Loucy (cell line): Measurements from ENCODE around the gene CAP2.
A peak's percentile ranks its signal among the peaks of the same experiment; 100 is the strongest.

Experiments used
- H2AFZ ChIP-seq: fragments of 200-600 bp; sonication (generic); 2 replicates; pipeline ENCODE4 v1.6.0; 2016; ENCODE audit warnings: antibody characterized with exemption, mild to moderate bottlenecking, low read length, moderate library complexity
- H3F3A ChIP-seq: fragments of 200-600 bp; 2 replicates; pipeline ENCODE4 v1.6.0; 2016; ENCODE audit warnings: antibody characterized with exemption, low read depth, mild to moderate bottlenecking
- H3K27me3 ChIP-seq: fragments of 200-600 bp; sonication (generic); 2 replicates; pipeline ENCODE4 v1.6.1; 2014; ENCODE audit warnings: low read length, mild to moderate bottlenecking; ENCODE audit not compliant: insufficient read depth, poor library complexity, severe bottlenecking
- H3K36me3 ChIP-seq: fragments of 200-600 bp; sonication (generic); 2 replicates; pipeline ENCODE4 v1.6.1; 2016; ENCODE audit warnings: low read length; ENCODE audit not compliant: insufficient read depth
- H3K4me1 ChIP-seq: fragments of 200-600 bp; sonication (generic); 2 replicates; pipeline ENCODE4 v1.5.1; 2014; ENCODE audit warnings: low read length, mild to moderate bottlenecking; ENCODE audit not compliant: insufficient read depth, poor library complexity, severe bottlenecking
- H3K4me2 ChIP-seq: fragments of 200-600 bp; sonication (generic); 2 replicates; pipeline ENCODE4 v1.6.0; 2014; ENCODE audit warnings: antibody characterized with exemption, low read length, low read depth, mild to moderate bottlenecking; ENCODE audit not compliant: poor library complexity, severe bottlenecking
- H3K4me3 ChIP-seq: fragments of 200-600 bp; sonication (generic); 2 replicates; pipeline ENCODE4 v1.5.1; 2014; ENCODE audit warnings: low read length, mild to moderate bottlenecking, mixed read lengths; ENCODE audit not compliant: poor library complexity, severe bottlenecking
- H3K79me2 ChIP-seq: fragments of 200-600 bp; sonication (generic); 2 replicates; pipeline ENCODE4 v1.6.1; 2014; ENCODE audit warnings: low read length; ENCODE audit not compliant: insufficient read depth
- H3K9ac ChIP-seq: fragments of 200-600 bp; sonication (generic); 2 replicates; pipeline ENCODE4 v1.6.0; 2014; ENCODE audit warnings: mild to moderate bottlenecking, low read depth, low read length, moderate library complexity; ENCODE audit not compliant: poor library complexity, severe bottlenecking
- H3K9me2 ChIP-seq: fragments of 200-600 bp; sonication (generic); replicated peaks from 2 replicates; pipeline ENCODE4 v1.6.1; 2016; ENCODE audit warnings: low read depth, low read length, mixed read lengths
- H3K9me3 ChIP-seq: fragments of 200-600 bp; sonication (generic); 2 replicates; pipeline ENCODE4 v1.6.1; 2014; ENCODE audit warnings: mild to moderate bottlenecking, antibody characterized with exemption, low read length, low read depth; ENCODE audit not compliant: insufficient read depth
- H4K20me1 ChIP-seq: fragments of 200-600 bp; sonication (generic); 2 replicates; pipeline ENCODE4 v1.6.0; 2014; ENCODE audit warnings: antibody characterized with exemption, low read length, mild to moderate bottlenecking; ENCODE audit not compliant: insufficient read depth, poor library complexity, severe bottlenecking
- CTCF ChIP-seq: fragments of 200-600 bp; sonication (generic); conservative IDR thresholded peaks from 2 replicates; pipeline ENCODE4 v1.5.1; 2014; ENCODE audit warnings: mild to moderate bottlenecking, antibody characterized with exemption, low read length
- EZH2phosphoT487 ChIP-seq: fragments of 200-600 bp; IDR thresholded peaks from 2 replicates; pipeline ENCODE4 v1.6.1; 2018; ENCODE audit warnings: antibody characterized with exemption, mild to moderate bottlenecking, moderate library complexity, borderline replicate concordance

Gene CAP2

DNA sequence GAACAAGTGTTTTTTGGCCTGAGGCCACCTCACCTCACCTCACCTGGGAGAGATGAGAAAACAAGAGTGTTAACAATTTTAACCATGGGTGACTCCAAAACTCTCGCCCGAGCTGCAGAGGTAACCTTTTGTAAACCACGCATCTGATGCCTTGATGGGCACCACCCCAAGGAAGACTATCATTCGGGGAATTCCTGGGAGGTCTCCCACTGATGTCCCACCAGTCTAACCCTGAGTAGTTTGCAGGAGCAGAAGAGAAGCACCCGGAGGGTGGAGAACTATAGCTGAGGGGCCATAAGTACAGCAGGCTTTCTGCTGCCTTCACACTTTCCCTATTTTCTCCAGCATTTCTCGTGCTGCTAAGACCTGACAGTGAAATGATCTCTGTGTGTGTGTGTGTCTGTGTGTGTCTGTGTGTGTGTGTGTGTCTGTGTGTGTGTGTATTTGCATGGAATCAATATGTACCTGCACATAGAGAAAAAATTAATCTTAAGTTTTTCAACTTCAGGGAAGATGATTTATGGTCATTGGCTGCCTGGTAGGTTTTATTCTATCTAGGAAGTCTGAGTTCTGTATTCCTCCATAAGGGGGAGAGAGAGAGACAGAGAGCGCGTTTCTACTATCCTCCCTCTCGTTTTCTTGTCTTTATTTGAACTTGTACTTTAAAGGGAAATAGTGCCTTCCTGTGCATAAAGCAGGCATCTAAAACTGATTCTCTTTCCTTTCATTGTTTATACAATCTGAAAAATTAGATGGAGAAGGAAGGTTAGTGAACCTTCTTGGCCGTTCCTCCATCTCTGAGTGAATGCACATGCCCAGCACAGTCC, 75.8 kb downstream of the CAP2 start:
- Histone ChIP-seq H3K9ac (no peak overlapping the region), H3K4me2 (no peak overlapping the region), H3K9me3 (no peaks in the 10 kb centered on the region), H3K4me1 (no peaks in the 10 kb centered on the region), H3K9me2 (no peaks in the 10 kb centered on the region), H3K27me3 (no peaks in the 10 kb centered on the region), H3F3A (no peaks in the 10 kb centered on the region), H4K20me1 (no peaks in the 10 kb centered on the region), H3K4me3 (no peak overlapping the region), H3K36me3 (no peaks in the 10 kb centered on the region), H2AFZ (no peak overlapping the region), H3K79me2 (no peaks in the 10 kb centered on the region)
- peak; percentile 32 for TF ChIP-seq CTCF
- no peak for TF ChIP-seq EZH2phosphoT487

GRCh38 chr6:17470202-17470937, 77.0 kb downstream of the CAP2 start:
- no peak for TF ChIP-seq CTCF
- TF ChIP-seq EZH2phosphoT487: no peak
- no peaks in the 10 kb centered on the region for H4K20me1 ChIP-seq
- no peaks in the 10 kb centered on the region for H3K79me2 ChIP-seq

GRCh38 chr6:17470938-17471327, 77.5 kb downstream of the CAP2 start:
- H3K4me3 ChIP-seq: no peak overlapping the region
- H3K36me3 ChIP-seq: no peaks in the 10 kb centered on the region
- no peaks in the 10 kb centered on the region for H4K20me1 ChIP-seq
- no peaks in the 10 kb centered on the region for H3K9me2 ChIP-seq
- H3K27me3 ChIP-seq: no peaks in the 10 kb centered on the region
- no peaks in the 10 kb centered on the region for H3F3A ChIP-seq
- no peaks in the 10 kb centered on the region for H3K4me1 ChIP-seq
- H3K79me2 ChIP-seq: no peaks in the 10 kb centered on the region
- no peaks in the 10 kb centered on the region for H3K9me3 ChIP-seq
- no peak for TF ChIP-seq CTCF
- TF ChIP-seq EZH2phosphoT487: no peak
- H3K4me2 ChIP-seq: no peak overlapping the region
- H3K9ac ChIP-seq: no peak overlapping the region
- no peak overlapping the region for H2AFZ ChIP-seq

More at GRCh38 chr6:17470202-17470937, 77.0 kb downstream of the CAP2 start:
- Histone ChIP-seq H3K4me3 (no peak overlapping the region), H3K36me3 (no peaks in the 10 kb centered on the region), H3K9ac (no peak overlapping the region), H3K27me3 (no peaks in the 10 kb centered on the region), H3F3A (no peaks in the 10 kb centered on the region), H3K4me1 (no peaks in the 10 kb centered on the region), H2AFZ (no peak overlapping the region), H3K4me2 (no peak overlapping the region), H3K9me2 (no peaks in the 10 kb centered on the region), H3K9me3 (no peaks in the 10 kb centered on the region)
